Stimulated activated CD4-positive, alpha-beta T cell treated with anti-CD3 and anti-CD28 coated beads, Interleukin-2, amount 100 ng/mL, for 4 hours (primary cell): ENCODE results near the gene MPG.
"Not testable (repeated sequence)": the region's sequence is repeated elsewhere in the genome, so short reads cannot be mapped to it uniquely, and the experiment has no call there.

Experiments used
- DNase-seq: peaks from one replicate; pipeline ENCODE4 v3.0.0-alpha.2; 2020; ENCODE audit warnings: low read depth

Gene MPG, protein sequence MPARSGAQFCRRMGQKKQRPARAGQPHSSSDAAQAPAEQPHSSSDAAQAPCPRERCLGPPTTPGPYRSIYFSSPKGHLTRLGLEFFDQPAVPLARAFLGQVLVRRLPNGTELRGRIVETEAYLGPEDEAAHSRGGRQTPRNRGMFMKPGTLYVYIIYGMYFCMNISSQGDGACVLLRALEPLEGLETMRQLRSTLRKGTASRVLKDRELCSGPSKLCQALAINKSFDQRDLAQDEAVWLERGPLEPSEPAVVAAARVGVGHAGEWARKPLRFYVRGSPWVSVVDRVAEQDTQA

DNA sequence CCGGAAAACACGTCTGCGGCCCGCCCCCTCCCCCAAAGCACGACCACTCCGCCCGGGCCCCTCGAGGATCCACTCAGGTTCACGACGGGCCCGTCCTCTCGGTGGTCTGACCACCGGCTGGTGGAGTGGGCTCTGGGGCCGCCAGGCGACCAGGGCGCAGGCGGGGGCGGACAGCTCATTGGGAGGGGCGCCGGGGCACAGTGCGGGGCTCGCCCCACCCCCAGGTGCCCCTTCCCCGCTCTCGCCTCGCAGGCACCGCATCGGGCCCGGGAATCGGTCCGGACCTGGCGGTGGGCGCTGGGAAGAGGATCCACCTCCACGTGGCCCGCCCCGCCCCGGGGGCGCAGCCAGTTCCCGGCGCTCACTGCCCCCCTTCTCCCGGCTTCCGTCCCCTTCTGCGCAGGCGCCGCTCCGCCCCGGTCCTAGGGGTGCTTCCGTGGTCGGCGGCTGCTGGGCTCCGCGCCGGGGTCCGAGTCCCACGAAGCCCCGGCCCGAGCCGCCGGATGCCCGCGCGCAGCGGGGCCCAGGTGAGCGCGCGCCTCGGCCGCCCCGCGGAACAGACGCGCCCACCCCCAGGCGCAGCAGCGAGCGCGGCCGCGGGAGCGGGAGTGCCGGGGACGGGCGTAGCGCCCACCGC, at the start of gene MPG:
Gene MPG (plus strand): TSS at position 419 of the 637 bp plus-strand sequence. CDS start 85 bp downstream, at position 504.
- peak; percentile 75 for DNase-seq

DNA sequence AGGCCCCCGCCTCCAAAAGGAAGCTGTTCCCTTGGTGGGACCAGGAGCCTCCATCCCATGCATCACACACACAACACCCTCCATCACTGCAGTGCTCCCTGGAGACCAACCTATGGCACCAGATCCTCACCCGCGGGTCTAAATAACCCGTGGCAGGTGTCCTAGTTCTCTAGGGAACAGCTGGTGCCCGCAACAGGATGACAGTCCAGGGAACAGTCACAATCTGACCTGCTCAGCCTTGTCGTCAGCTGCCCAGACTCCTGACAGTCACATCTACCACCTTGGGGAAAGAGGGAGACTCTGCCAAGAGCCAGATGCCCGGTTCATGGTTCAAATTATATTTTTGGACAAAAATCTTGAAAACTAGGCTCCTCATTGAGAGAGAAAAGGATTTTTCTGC, 47.4 kb upstream of the MPG start:
- DNase-seq, result not testable (repeated sequence)

DNA sequence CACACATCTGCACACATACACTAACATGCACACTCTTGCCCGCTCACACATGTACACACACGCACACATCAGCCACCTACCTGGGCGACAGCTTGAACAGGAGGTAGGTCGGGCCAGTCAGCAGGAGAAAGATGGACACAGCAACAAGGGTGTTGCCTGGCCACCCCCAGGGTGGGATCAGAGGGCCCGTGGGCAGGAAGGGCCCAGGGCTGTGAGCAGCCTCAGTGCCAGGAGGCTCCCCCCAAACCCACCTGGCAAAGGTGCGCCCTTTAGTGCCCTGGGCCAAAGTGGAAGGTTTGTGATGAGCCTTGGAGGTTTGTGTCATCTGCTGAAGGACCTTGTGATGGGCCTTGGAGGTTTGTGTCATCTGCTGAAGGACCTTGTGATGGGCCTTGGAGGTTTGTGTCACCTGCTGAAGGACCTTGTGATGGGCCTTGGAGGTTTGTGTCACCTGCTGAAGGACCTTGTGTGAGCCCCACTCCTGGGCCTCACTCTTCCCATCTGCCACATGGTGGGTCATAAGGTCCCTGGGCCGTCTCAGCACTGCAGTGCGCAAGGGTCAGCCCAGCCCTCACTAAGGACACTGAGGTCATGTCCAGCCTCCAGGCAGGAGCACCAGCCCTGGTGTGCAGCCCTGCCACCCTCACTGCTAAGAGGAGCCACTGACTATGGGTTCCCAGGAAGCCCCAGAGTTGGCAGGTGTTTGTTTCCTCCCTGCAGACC, 44.7 kb upstream of the MPG start:
- not testable (repeated sequence) for DNase-seq

DNA sequence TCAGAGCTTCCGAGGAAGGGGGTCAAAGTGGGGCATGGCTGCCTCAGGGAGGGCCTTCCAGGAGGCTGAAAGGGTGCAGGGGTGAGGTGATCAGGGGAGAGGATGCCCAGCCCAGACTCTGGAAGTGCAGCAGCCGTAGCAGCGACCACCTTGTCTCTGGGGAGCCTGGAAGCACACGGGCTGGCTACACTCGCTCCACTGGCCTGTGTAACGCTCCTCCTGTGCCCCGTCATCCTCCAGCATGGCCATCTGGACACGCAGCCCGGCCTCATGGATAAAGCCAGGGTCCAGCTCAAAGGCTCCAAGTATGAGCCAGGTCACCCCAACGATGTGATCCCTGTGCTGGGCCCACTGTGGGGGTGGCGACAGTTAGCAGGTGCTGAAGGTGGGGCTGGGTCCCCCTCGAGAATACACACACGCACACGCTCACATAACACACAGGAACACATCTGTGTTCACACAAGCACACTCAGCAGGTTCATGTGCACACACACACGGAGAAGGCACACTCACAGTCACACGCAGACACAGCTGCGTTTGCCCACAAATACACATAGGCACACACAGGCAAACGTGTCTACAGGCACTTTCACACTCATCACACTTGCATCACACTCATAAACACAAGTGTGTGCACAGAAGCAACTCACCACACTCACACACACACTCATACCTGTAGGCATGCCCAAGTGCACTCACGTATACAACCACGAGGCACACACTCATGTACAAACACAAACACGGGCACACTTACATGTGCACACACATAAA, 44.0 kb upstream of the MPG start:
- no peak for DNase-seq

DNA sequence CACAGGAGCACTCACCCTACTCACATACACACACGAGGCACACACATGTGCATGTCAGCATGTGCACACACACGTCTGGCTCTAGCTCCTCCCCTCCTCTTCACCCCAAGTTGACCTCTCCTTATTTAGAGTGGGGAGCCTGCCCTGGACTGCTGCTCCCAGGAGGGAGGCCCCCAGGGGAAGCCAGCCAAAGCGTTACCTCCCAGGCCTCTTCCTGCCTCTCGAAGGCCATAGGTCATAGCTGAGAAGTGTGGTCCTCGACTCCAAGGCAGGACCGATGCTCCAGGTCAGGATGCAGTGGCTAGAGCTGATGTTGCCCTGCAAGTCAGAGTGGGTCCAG, 43.4 kb upstream of the MPG start:
- no peak for DNase-seq

DNA sequence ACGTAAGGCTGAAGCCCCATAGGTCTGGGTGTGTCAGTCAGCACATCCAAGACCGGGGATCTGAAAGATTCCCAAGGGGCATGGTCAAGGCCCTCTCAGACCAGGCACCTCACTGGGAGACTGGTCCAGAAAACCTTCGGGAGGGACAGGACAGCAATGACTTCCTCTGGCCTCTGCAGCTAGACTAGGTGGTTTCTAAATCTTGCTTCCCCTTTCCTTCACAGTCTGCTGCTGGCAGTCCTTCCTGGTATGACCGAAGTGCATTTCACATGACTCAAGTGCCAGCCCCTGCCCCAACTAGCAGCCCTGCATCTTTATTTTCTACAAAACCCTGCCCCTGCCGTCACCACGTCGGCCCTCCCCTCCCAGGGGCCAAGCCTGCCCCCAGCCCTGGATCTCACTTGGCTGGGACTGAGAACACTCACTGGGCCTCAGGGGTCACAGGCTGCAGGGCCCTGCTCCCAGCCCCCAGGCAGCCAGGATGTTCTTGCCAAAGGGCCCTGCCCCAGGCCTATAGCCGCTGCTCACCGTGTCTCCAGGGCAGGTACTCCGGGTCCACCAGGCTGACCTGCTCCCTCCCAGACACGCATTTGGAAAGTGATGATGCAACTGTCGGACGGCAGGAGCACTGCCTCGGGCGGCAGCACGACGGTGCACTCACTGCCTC, 42.9 kb upstream of the MPG start:
- DNase-seq, result no peak

DNA sequence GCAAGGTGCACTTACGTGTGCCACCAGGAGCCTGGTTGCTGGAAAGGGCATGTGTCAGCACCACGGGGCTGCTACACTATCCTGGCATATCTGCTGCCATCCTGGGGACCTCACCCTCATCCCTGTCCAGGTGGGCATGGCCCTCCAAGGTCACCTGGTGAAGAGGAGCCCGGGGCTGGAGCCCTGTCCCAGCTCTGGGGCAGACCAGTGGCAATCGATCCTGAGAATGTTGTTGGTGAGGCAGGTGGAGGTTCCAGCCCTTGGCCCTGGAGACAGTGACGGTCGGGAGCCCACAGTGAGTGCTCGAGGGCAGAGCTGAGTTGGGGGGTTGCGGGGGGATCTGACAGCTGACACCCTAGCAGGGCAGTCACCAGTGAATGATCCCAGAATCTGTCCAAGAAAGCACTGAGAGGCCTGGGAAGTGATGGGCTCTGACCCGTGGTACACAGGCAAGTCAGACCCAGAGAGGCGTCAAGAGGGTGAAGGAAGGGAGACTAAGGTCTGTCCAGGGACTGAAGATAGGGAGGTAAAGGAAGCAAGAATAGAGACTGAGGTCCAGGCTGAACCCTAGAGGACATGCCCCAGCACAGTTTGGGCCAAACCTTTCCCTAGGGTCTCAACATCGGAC, 42.2 kb upstream of the MPG start:
- DNase-seq, result no peak

DNA sequence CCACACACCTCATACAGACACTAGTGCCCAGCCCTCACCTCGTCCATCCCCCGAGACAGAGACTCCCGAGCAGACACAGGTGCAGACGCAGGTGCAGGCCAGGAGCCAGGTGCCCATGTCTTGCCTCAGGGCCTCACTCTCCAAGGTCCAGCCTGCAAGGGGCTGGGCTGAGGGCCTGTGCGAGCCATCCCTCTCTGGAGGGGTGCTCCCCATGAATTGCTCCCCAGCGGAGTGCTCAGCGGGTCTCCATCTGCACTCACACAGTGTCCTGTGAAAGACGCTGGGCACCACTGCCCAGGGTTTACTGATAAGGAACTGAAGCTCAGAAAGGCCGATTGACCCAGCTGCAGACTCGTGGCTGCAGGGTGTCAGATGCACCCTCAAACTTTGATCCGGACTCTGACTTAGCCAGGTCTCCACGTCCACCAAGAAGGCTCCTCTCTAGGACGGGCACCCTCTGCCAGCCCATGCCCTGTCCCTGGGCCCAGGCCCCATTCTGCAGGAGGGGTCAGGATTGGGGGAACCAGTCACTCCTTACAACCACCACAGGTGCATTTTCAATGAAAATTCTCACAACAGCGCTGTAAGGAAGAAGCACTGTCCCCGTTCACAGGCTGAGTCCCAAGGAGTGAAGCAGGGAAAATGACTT, 41.6 kb upstream of the MPG start:
- no peak for DNase-seq

DNA sequence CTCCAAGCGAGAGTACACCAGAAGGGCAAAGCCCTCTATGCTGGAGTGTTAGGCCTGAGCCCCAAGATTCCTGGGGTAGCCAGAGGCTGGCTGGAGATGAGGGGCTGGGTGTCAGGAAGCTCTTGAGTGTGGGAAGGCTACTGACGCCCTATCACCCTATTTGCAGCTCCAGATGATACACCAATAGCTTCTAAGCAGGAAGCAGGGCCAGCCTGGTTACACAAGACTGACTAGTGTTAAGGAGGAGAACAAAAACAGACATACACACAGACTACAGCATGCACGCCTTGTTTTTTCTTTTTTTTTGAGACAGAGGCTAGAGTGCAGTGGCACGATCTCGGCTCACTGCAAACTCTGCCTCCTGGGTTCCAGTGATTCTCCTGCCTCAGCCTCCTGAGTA, 40.5 kb upstream of the MPG start:
- DNase-seq, result no peak

DNA sequence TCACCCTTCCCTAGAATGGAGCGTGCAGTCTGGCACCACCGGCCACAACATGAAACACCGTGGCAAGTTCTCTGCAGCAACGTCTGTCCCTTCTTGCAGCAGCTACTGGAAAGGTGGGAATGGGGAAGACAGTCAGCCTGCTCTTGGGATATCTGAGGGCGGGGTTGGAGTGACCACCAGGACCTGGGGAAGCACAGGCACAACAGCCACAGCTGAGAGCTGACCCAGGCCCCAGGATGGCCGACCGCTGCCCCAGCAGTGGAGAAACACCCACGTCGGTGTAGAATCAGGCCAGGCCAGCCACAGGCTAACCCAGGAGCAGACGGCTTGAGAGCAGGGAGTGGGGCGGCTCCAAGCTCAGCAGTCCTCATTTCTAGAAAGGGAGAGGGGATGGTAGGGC, 39.8 kb upstream of the MPG start:
- not testable (repeated sequence) for DNase-seq

DNA sequence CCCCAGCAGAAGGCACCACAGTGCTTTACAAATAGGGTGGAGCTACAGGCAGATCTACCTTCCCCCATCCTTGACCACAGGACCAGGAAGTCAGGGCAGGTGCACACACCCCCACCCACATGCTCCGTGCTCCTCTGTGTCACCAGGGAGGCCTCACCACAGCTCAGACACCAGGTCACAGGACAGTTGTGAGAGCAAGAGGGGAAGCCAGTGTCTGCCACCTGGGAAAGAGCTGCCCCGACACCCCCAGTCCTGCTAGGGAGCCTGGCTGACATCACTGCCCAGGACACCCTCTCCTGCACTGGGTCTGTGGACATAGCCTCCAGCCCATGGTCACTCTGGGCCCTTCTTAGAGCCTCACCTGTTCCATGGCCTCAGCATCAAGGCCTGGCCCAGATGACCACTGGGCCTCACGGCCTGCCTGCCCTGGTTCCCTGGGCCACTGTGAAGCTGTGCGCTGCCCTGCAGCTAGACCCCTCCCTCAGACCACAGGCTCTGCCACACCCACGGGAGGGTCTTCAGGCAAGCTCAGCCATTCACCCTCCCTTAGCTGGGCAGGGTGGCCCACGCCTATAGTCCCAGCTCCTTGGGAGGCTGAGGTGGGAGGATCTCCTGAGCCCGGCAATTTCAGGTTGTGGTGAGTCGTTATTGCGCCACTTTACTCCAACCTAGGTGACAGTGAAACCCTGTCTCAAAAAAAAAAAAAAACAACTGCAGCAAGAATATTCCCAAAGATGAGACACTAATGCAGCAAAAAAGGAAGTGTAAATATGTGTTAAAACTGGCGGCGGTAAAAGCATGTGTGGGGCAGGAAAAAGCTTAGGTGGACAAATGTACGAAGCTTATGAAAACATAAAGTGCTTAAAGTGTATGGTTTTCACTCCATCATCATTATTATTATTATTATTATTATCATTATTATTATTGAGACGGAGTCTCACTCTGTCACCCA, 38.8 kb upstream of the MPG start:
- peak; percentile 13 for DNase-seq

DNA sequence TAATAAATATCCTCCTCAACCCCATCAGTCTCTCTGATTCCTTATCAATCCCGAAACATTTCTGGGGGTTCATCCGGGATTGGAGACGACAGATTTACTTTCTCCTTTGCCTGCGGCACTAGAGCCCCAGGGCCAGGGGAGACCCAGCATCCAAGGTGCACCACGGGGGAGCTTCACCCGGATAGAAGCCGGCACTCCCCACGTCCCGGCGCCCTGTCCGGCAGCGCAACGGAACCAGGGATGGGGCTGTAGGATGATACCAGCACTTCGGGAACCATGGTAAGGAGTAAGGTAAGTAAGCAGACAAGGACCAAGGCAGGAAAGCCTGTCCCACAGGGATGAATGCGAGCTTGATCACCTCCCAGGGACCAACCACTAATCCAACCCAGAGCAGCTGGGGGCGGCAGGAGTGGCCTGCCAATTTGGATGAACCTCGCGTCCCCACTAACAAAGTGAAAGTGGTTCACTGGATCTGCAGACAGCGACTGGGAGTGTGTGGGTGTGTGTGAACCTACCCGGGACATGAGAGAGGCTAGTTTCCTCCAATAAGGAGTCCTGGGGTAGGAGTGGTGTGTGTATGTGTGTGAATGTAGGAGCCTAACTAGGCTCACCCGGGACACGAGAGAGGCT, 36.5 kb upstream of the MPG start:
- DNase-seq, result no peak

DNA sequence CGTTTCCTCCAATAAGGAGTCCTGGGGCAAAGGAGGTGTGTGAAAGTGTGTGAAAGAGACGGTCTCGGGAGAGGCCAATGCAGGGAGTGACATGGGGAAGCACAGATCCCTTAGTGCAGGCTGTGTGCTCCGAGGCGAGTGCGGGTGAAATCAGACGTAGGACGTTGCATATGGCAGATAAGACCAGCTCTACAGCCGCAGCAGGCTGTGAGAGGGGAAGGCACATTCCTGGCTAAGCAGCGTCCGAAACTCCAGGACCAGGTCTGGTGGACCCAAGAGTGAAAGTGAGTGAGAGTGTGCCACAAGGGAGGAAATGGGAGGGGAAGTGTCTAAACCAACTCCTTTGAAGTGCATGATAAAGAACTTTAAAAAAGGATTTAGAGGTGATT, 36.0 kb upstream of the MPG start:
- DNase-seq, result no peak

DNA sequence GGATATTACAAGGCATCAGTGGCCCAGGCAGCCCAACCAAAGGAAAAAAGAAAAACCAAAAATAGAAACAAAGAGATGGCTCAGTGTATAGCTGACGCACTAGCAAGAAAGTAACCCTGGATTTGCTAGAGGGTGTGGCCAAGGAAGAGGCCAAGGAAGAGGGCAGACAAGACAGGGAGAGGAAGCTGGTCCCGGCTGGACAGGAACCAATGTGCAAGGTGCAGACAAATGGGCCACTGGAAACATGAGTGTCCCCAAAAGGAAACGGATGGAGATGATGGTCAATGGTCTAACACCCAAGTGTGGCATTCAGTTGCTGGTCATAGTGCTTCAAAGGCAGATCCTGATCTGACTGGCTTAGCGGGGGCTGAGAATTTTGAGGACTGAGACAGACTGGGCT, 35.3 kb upstream of the MPG start:
- no peak for DNase-seq

DNA sequence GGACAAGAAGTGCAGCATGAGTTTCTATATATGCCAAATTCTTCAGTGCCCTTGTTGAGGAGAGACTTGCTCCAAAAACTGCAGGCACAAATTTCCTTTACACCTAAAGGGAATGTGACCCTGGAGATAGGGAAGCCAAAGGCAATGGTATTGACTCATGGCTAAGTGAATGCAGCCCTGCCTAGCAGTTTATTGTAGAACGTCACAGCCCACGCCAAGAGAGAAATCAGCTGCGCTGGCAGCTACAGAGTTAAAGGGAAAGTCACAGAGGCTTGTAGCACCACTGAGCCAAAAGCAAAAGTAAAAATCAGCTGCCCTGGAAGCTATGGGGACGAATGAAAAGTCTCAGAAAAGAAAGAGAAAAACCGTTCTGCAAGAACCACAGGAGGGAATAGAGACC, 34.7 kb upstream of the MPG start:
- no peak for DNase-seq

DNA sequence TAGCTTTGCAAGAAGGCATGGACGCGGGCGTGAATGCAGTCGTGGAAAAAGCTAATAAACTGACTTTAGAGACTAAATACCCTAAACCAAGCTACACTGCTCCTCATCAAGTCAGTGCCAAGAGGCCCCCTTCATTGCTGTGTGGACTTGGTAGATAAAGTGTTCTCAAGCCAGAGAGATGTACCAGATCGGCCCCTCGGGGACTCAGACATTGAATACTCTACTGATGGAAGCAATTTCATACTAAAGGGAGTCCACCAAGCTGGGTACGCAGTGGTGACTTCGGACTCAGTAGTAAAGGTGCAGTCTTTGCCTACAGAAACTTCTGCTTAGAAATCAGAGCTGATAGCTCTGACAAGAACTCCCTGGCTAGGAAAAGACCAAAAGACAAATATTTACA, 33.4 kb upstream of the MPG start:
- no peak for DNase-seq

DNA sequence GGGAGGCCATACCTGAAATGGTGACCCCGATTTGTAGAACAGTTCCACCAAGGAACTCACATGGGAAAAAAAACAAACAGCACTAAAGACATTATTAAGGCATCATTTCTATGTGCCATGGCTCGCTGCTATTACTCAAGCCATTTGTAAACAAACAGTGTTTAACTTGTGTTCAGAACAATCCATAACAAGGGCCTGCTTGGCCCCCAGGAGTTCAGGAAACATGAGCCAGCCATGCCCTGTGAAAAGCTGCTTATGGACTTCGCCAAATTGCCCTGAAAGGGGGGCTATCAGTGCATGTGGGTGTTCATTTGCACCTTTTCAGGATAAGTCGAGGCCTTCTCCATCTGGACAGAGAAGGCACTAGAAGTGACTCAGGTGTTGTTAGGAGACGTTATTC, 32.6 kb upstream of the MPG start:
- DNase-seq, result no peak

DNA sequence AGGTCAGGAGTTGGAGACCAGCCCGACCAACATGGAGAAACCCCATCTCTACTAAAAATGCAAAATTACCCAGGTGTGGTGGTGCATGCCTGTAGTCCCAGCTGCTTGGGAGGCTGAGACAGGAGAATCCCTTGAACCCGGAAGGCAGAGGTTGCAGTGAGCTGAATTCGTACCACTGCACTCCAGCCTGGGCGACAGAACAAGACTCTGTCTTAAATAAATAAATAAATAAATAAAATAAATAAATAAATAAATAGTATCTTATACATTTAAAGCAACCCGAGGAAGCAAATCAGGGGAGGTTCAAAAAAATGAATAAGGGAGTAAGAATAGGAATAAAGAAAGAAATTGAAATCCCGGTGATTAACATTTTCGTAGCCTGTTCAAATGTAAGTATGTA, 31.5 kb upstream of the MPG start:
- DNase-seq, result not testable (repeated sequence)

DNA sequence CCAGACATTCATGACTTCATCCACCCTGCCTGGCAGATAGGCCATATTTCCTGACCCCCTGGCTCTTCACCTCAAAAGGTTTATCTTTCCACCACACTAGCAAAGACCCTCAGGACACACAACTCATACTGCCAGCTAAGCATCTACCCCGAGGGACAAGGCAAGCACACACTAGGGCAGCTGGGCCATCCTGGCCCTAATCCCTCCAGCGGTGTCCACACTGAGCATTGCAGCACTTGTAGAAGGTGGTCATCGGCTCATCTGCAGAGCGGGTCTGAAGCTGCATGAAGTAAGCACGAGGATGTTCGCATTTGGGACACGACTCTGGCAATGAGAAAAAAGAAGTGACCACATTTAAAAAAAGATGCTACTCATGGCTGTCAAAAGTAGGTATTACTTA, 30.8 kb upstream of the MPG start:
- DNase-seq, result no peak
